IgD-negative memory B cell (primary cell): ENCODE results near the gene CDHR2. TPM values are rescaled to one million over a fixed set of nuclear protein-coding genes. Genes with fewer than 3 reads are reported as not detected.
A peak's percentile ranks its signal among the peaks of the same experiment; 100 is the strongest.
"Not testable (repeated sequence)": the region's sequence is repeated elsewhere in the genome, so short reads cannot be mapped to it uniquely, and the experiment has no call there.

ENCODE experiments used
- H3K27ac Mint-ChIP-seq, 3 donors: one replicate each; pipeline ENCODE4 v1.8.0; 2020 to 2022; ENCODE audit warnings: mild to moderate bottlenecking in 3 of 3, mixed read lengths in 3 of 3, moderate library complexity in 1 of 3
- H3K27me3 Mint-ChIP-seq: one replicate; pipeline ENCODE4 v1.8.0; 2021; ENCODE audit warnings: mixed read lengths
- H3K36me3 Mint-ChIP-seq: one replicate; pipeline ENCODE4 v1.8.0; 2020; ENCODE audit warnings: mild to moderate bottlenecking, mixed read lengths
- H3K4me1 Mint-ChIP-seq, 3 donors: one replicate each; pipeline ENCODE4 v1.8.0; 2020 to 2022; ENCODE audit warnings: mixed read lengths in 3 of 3, mild to moderate bottlenecking in 1 of 3
- H3K4me3 Mint-ChIP-seq, 4 donors: one replicate each; pipeline ENCODE4 v1.8.0; 2020 to 2022; ENCODE audit warnings: mild to moderate bottlenecking in 4 of 4, mixed read lengths in 4 of 4, moderate library complexity in 3 of 4
- H3K9me3 Mint-ChIP-seq, 3 donors: one replicate each; pipeline ENCODE4 v1.8.0; 2020 to 2021; ENCODE audit warnings: mixed read lengths in 3 of 3, mild to moderate bottlenecking in 1 of 3
- polyA plus RNA-seq: library from polyadenylated mRNA; unstranded; fragments of 300-500 nt; fragmentation: Illumina TruSeq; gene quantifications from one replicate; pipeline ENCODE4 v1.2.3, GENCODE V29; 2021

Gene CDHR2
- polyA plus RNA-seq, 1 donor from 2014 or later, result not detected

DNA sequence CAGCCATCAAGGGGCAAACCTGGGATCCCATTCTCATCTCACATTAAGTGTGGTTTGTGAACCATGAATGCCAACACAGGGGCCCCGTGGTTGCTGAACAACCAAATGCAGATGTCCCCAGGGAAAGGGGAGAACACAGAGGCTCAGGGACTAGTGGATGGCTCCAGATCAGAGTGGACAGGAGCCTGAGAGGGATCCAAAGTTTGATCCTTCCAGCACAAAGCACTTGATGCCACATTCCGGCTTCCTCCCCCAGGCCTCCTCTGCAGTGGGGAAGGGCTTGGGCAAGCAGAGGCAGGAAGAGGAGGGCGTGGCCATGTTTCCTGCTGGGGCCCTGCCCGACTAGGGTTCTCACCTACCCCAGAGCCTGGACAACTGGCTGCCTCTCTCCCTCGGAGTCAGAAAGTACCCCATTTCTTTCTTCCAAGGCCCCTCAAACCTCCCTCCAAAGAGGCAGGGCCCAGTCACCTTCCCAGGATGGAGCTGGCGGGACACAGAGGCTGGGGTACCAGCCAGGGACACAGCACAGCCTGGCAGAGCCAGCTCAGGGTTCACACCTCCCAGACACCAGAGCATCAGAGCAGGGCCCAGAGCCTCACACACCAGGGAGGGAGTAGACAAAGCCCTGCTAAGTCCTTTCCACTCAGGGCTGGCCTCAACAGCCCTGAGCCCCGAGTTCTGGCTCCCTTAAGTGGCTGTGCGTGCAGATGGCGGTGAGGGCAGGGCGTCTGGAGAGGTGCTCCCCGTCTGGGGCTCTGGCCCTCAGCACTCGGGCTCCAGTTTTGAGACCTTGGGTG is 7.6 kb upstream of the CDHR2 start:
- Mint-ChIP-seq H3K4me3 (peak overlapping the region; percentile 90 to 99 (median 94)), H3K4me1 (peaks cover 30 to 40% (median 33%) of the 10 kb centered on the region in 3 donors), H3K27ac (peak overlapping the region; percentile 94 to 96 (median 96)), H3K9me3 (no peaks in the 10 kb centered on the region), H3K27me3 (no peaks in the 10 kb centered on the region), H3K36me3 (no peaks in the 10 kb centered on the region)

DNA sequence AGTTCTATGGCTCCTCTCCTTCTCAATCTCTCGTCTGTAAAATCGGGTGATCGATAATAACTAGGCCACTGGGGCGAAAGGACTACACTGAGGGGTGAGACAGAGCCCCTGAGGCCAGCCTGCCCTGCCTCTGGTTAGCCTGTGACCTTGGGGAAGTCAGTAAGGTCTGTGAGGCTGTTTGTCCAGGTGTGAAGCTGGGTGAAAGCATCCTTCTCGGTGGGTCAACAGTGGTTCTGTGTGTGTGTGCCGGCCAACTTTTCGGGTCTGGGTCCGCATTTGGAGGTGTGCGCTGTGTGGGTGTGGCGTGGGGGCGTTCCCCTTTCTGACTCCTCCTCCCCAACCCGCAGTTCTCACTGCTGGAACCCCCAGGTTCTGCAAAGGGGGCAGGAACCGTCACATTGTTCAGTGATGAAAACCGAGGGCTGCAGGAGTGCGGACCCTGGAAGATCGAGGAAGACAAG is 7.0 kb upstream of the CDHR2 start:
- H3K4me1 Mint-ChIP-seq, result peaks cover 30 to 40% (median 33%) of the 10 kb centered on the region in 3 donors
- no peaks in the 10 kb centered on the region for H3K27me3 Mint-ChIP-seq
- peak overlapping the region; percentile 90 to 99 (median 94) for H3K4me3 Mint-ChIP-seq
- H3K9me3 Mint-ChIP-seq, result no peaks in the 10 kb centered on the region
- H3K36me3 Mint-ChIP-seq, result no peaks in the 10 kb centered on the region
- peak overlapping the region; percentile 94 to 96 (median 96) for H3K27ac Mint-ChIP-seq

GRCh38 chr5:176542596-176543427 is 6.3 kb upstream of the CDHR2 start:
- Mint-ChIP-seq H3K27me3 (no peaks in the 10 kb centered on the region), H3K4me1 (peaks cover 27 to 44% (median 33%) of the 10 kb centered on the region in 3 donors), H3K9me3 (no peaks in the 10 kb centered on the region), H3K27ac (peak overlapping the region; percentile 94 to 99 (median 96)), H3K4me3 (peak overlapping the region; percentile 91 to 99 (median 96)), H3K36me3 (no peaks in the 10 kb centered on the region)

GRCh38 chr5:176543428-176544182 is 5.5 kb upstream of the CDHR2 start:
- Mint-ChIP-seq H3K27me3 (no peaks in the 10 kb centered on the region), H3K36me3 (no peaks in the 10 kb centered on the region), H3K27ac (peak overlapping the region; percentile 93 to 99 (median 96)), H3K9me3 (no peaks in the 10 kb centered on the region), H3K4me1 (peaks cover 21 to 38% (median 28%) of the 10 kb centered on the region in 3 donors), H3K4me3 (peak overlapping the region; percentile 91 to 99 (median 97))

- Mint-ChIP-seq H3K4me3 (peak overlapping the region in 1 of 4 donors; percentile 99), H3K4me1 (peaks cover 20 to 35% (median 26%) of the 10 kb centered on the region in 3 donors), H3K36me3 (no peaks in the 10 kb centered on the region), H3K27me3 (no peaks in the 10 kb centered on the region), H3K27ac (peak overlapping the region in 2 of 3 donors; percentile 76 to 99), H3K9me3 (no peaks in the 10 kb centered on the region)
Measured at GRCh38 chr5:176545388-176545736, 3.8 kb upstream of the CDHR2 start.

DNA sequence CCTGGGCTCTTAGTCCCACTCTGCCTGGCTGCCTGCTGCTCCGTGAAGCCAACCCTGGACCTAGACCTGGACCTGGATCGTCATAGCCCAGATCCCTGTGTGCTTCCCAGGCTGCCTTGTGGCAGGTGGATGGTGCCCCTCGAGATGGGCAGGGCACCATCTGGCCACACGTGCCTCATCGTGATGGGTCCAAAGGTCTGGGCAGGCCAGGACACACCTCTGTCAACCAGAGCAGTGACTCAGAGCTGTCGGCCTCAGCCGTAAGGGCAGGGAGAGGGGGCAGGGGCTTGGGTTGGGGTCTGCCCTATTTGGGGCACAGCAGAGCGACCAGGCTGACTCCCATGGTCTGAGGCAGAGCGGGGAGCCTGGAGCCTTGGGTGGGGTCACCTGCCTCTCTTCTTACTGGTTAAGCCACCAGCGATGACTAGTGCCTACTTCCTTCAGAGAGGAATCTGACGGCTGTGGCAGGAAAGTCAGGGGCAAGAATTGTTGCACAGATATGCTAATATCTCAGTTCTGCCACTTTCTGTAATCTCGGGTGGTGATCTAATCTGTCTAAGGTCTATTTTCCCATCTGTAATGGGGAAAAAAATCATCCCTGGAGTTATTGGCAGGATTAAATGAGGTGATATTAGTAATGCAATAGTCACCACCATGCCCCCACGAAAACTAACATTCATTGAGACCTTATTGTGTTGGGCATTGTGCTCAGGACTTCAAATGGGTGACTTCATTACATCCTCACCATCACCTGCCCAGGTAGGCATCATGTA is 3.2 kb upstream of the CDHR2 start:
- Mint-ChIP-seq H3K4me3 (no peak overlapping the region), H3K27me3 (no peaks in the 10 kb centered on the region), H3K36me3 (no peaks in the 10 kb centered on the region), H3K9me3 (no peaks in the 10 kb centered on the region), H3K4me1 (peaks cover 23 to 35% (median 29%) of the 10 kb centered on the region in 3 donors), H3K27ac (peak overlapping the region in 1 of 3 donors; percentile 99)

DNA sequence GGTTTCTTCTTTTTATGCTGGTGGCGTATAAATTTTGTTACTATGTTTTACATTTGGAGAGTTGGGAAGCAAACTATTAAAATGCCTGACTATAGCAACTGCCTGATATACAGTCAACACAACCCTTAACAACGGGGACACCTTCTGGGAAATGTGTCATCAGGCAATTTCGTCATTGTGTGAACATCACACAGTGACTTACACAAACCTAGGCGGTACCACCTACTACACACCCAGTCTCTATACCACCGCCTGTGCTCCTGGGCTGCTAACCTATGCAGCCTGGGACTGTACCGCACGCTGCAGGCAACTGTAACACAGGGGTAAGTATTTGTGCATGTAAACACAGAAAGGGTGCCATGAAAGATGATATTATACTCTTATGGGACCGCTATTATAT is 1.3 kb upstream of the CDHR2 start:
- Mint-ChIP-seq H3K9me3 (no peaks in the 10 kb centered on the region), H3K4me1 (peaks cover 10 to 22% (median 20%) of the 10 kb centered on the region in 3 donors), H3K36me3 (no peaks in the 10 kb centered on the region), H3K27me3 (peaks cover 2% of the 10 kb centered on the region), H3K4me3 (peak overlapping the region in 1 of 4 donors; percentile 21), H3K27ac (peak overlapping the region in 1 of 3 donors; percentile 63)

- no peaks in the 10 kb centered on the region for H3K9me3 Mint-ChIP-seq
- peak overlapping the region in 1 of 3 donors; percentile 23 for H3K27ac Mint-ChIP-seq
- H3K4me3 Mint-ChIP-seq, result no peak overlapping the region
- H3K36me3 Mint-ChIP-seq, result no peaks in the 10 kb centered on the region
- H3K27me3 Mint-ChIP-seq, result peaks cover 2% of the 10 kb centered on the region
- peaks cover 8 to 21% (median 15%) of the 10 kb centered on the region in 3 donors for H3K4me1 Mint-ChIP-seq
Measured at GRCh38 chr5:176549871-176550270, 729 bp downstream of the CDHR2 start.

DNA sequence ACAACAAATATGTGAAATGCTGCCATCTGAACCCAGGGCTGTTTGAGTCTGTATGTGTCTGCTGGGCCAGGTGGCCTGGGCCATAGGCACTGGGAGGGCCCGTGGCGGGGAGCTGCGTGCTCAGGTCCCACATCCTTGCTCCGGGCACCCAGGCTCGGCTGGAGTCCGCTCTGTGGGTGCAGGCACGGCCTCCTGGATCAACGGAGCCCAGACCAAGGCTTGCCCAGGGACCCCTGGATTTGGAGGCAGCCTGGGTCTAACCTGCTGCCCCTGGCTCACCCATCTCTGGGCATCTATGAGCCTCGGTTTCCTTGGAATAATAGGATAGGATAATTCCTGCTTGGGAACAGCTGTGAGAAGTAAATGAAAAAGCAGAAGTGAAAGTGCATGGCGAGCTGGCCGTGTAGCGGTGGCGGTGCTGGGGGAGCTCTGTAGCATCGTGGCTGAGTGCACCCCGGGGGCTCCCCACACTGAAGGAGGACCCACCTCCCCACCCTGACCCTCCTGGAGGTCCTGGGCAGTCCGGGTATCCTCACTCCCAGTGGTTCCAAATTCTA is 1.2 kb downstream of the CDHR2 start:
- H3K27ac Mint-ChIP-seq, result peak overlapping the region in 2 of 3 donors; percentile 39 to 73
- H3K4me3 Mint-ChIP-seq, result peak overlapping the region; percentile 40 to 72 (median 51)
- peaks cover 3% of the 10 kb centered on the region for H3K27me3 Mint-ChIP-seq
- H3K9me3 Mint-ChIP-seq, result no peaks in the 10 kb centered on the region
- H3K4me1 Mint-ChIP-seq, result peaks cover 11 to 23% (median 13%) of the 10 kb centered on the region in 3 donors
- no peaks in the 10 kb centered on the region for H3K36me3 Mint-ChIP-seq

DNA sequence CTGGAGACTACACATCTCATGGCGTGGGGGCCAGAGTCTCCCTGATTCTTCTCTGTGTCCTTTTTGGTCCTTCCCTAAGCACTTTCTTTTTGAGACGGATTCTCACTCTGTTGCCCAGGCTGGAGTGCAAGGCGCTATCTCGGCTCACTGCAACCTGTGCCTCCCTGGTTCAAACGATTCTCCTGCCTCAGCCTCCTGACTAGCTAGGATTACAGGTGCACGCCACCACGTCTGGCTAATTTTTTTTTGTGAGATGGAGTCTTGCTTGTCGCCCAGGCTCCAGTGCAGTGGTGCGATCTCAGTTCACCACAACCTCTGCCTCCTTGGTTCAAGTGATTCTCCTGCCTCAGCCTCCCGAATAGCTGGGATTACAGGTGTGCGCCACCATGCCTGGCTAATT is 1.8 kb downstream of the CDHR2 start:
- Mint-ChIP-seq H3K4me1 (peaks cover 11 to 24% (median 13%) of the 10 kb centered on the region in 3 donors), H3K27ac (peak overlapping the region in 1 of 3 donors; percentile 39), H3K4me3 (peak overlapping the region; percentile 40 to 82 (median 64))
- H3K36me3 Mint-ChIP-seq, H3K9me3 Mint-ChIP-seq, H3K27me3 Mint-ChIP-seq: not testable (repeated sequence)

- Mint-ChIP-seq H3K9me3 (no peaks in the 10 kb centered on the region), H3K4me1 (peaks cover 10 to 22% (median 11%) of the 10 kb centered on the region in 3 donors), H3K36me3 (no peaks in the 10 kb centered on the region), H3K27ac (peak overlapping the region in 1 of 3 donors; percentile 74), H3K27me3 (peaks cover 4% of the 10 kb centered on the region), H3K4me3 (peak overlapping the region in 1 of 4 donors; percentile 65)
Measured at GRCh38 chr5:176552332-176552869, 3.3 kb downstream of the CDHR2 start.

DNA sequence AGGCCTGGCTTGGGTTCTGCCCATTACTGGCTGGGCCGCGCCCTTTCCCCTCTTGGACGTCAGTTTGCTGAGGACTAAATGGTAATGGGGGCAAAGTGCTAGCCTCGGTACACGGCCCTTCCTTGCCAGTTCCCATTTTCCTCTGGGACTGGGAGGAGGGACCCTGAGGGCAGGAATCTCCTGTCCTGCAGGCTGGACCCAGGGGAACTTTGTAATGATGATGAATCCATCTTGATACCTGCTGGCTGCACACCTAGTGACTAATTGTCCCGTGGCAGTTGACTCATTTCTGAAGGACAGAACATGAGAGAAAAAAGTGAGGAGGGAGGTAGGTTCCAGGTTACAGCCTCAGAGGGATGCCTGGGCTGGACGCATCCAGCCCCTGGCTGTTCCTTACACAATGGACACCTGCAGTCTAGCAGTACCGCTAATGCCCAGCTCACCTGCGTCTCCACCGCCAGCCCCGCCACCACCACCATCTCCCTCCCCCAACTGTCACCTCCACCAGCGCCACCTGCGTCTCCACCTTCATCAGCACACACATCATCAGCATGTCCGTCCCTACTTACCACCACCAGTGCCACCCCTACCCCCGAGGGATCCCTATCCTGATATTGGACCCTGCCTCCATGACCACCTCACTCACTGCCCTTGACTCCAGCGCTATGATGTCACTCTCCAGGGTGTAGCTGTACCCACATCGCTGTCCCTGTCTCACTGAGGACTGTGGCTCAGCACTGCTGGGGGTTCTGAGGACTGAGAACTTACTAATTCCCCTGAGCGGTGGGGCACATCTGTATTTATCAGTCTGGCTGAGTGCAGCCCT is 4.3 kb downstream of the CDHR2 start:
- Mint-ChIP-seq H3K9me3 (no peaks in the 10 kb centered on the region), H3K27me3 (peaks cover 4% of the 10 kb centered on the region), H3K36me3 (no peaks in the 10 kb centered on the region), H3K4me3 (no peak overlapping the region), H3K4me1 (peaks cover 10 to 19% (median 11%) of the 10 kb centered on the region in 3 donors), H3K27ac (peak overlapping the region in 1 of 3 donors; percentile 82)

DNA sequence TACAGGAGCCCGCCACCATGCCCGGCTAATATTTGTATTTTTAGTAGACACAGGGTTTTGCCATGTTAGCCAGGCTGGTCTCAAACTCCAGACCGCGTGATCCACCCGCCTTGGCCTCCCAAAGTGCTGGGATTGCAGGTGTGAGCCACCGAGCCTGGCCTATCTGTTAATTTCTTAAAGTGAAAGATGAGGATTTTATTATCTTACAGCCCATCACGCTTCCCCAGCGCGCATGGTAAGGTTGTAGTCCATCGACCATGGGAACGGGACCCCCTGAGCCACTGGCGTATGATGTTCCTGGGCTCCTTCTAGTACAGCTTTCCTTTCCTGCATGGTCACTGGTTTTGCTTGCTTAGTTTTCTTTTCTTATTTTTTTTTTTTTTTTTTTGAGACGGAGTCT is 8.7 kb downstream of the CDHR2 start:
- Mint-ChIP-seq H3K4me3 (no peak overlapping the region), H3K4me1 (peaks cover 6 to 12% (median 12%) of the 10 kb centered on the region in 3 donors), H3K9me3 (no peaks in the 10 kb centered on the region), H3K27ac (no peak overlapping the region), H3K36me3 (peaks cover 2% of the 10 kb centered on the region), H3K27me3 (peaks cover 11% of the 10 kb centered on the region)
